Measurements from ENCODE around the gene CNTFR. TPM values are rescaled to one million over a fixed set of nuclear protein-coding genes. Genes with fewer than 3 reads are reported as not detected.

CNTFR gene
- total and polyA plus RNA-seq, 4 experiments from 2014 or later = not detected

Other genes with a start within 250 kb of the CNTFR start
- 1 to 10 TPM; 1.3 to 1.4 TPM for gene MYORG, start 212.8 kb downstream of the CNTFR start, total RNA-seq
- gene MYORG, start 212.8 kb downstream of the CNTFR start, polyA plus RNA-seq = under 1 TPM; 0.09 to 0.55 TPM
- 10 to 100 TPM; 13.9 to 16.3 TPM for gene FAM219A, start 131.2 kb downstream of the CNTFR start, total RNA-seq
- gene FAM219A, start 131.2 kb downstream of the CNTFR start, polyA plus RNA-seq = 1 to 10 TPM in 1 of 2 donors, under 1 TPM in 1; 0.33 to 1.4 TPM
- not detected for gene DNAI1, start 130.9 kb downstream of the CNTFR start, total RNA-seq
- not detected for gene DNAI1, start 130.9 kb downstream of the CNTFR start, polyA plus RNA-seq
- gene ENHO, start 66.7 kb downstream of the CNTFR start, total RNA-seq = not detected
- gene ENHO, start 66.7 kb downstream of the CNTFR start, polyA plus RNA-seq = under 1 TPM in 1 of 2 donors, not detected in 1; 0.47 TPM
- 10 to 100 TPM; 28.5 to 28.9 TPM for gene RPP25L, start 22.4 kb upstream of the CNTFR start, total RNA-seq
- gene RPP25L, start 22.4 kb upstream of the CNTFR start, polyA plus RNA-seq = 10 to 100 TPM; 39.1 to 46.5 TPM
- 10 to 100 TPM; 57.8 to 62.0 TPM for gene DCTN3, start 30.8 kb upstream of the CNTFR start, total RNA-seq
- 100 to 1,000 TPM; 112 to 144 TPM for gene DCTN3, start 30.8 kb upstream of the CNTFR start, polyA plus RNA-seq
- not detected for gene ARID3C, start 39.3 kb upstream of the CNTFR start, total RNA-seq
- not detected for gene ARID3C, start 39.3 kb upstream of the CNTFR start, polyA plus RNA-seq
- 10 to 100 TPM; 56.1 to 59.5 TPM for gene SIGMAR1, start 48.1 kb upstream of the CNTFR start, total RNA-seq
- 100 to 1,000 TPM; 126 to 193 TPM for gene SIGMAR1, start 48.1 kb upstream of the CNTFR start, polyA plus RNA-seq
- 100 to 1,000 TPM; 251 to 261 TPM for gene GALT, start 57.0 kb upstream of the CNTFR start, total RNA-seq
- gene GALT, start 57.0 kb upstream of the CNTFR start, polyA plus RNA-seq = 10 to 100 TPM; 81.9 to 82.9 TPM
- gene IL11RA, start 62.5 kb upstream of the CNTFR start, total RNA-seq = 100 to 1,000 TPM; 204 to 209 TPM
- gene IL11RA, start 62.5 kb upstream of the CNTFR start, polyA plus RNA-seq = 10 to 100 TPM; 13.6 to 18.4 TPM
- not detected for gene CCL27, start 72.9 kb upstream of the CNTFR start, total RNA-seq
- gene CCL27, start 72.9 kb upstream of the CNTFR start, polyA plus RNA-seq = under 1 TPM in 1 of 2 donors, not detected in 1; 0.59 TPM
- not detected for gene CCL19, start 101.6 kb upstream of the CNTFR start, total RNA-seq
- gene CCL19, start 101.6 kb upstream of the CNTFR start, polyA plus RNA-seq = not detected
- gene CCL21, start 120.4 kb upstream of the CNTFR start, total RNA-seq = not detected
- gene CCL21, start 120.4 kb upstream of the CNTFR start, polyA plus RNA-seq = not detected

All from CD4-positive, alpha-beta memory T cell (primary cell).